DND-41 (cell line): ENCODE results near the gene CSAD.
A peak's percentile ranks its signal among the peaks of the same experiment; 100 is the strongest.

Experiments used
- ATAC-seq: fragments of 200-7000 bp; cut with Tn5 transposase; 3 replicates; pipeline ENCODE4 v1.9.1; 2021; ENCODE audit warnings: low read depth; ENCODE audit not compliant: insufficient read depth
- DNase-seq: peaks from one replicate; pipeline ENCODE4 v3.0.0-alpha.2; 2020
- H2AFZ ChIP-seq: 2 replicates; pipeline ENCODE4 v1.6.0; 2012; ENCODE audit warnings: low read depth, low read length
- H3K27ac ChIP-seq: 2 replicates; pipeline ENCODE4 v1.5.1; 2012; ENCODE audit warnings: low read length, inconsistent platforms
- H3K27me3 ChIP-seq: fragments of 200-600 bp; sonication (generic); 2 replicates; pipeline ENCODE4 v1.6.0; 2012; ENCODE audit warnings: low read length, mild to moderate bottlenecking, inconsistent platforms; ENCODE audit not compliant: insufficient read depth, poor library complexity
- H3K36me3 ChIP-seq: 2 replicates; pipeline ENCODE4 v1.5.1; 2012; ENCODE audit warnings: low read length, inconsistent platforms; ENCODE audit not compliant: insufficient read depth
- H3K4me1 ChIP-seq: 2 replicates; pipeline ENCODE4 v1.5.1; 2012; ENCODE audit warnings: mild to moderate bottlenecking, low read length; ENCODE audit not compliant: insufficient read depth
- H3K4me2 ChIP-seq: 2 replicates; pipeline ENCODE4 v1.6.0; 2012; ENCODE audit warnings: mild to moderate bottlenecking, moderate library complexity, low read length, inconsistent platforms; ENCODE audit not compliant: insufficient read depth
- H3K4me3 ChIP-seq, 2 experiments: fragments of 200-600 bp in 1 of 2; shearing (Covaris generic) in 1 of 2; 2 replicates each; pipeline ENCODE4 v1.5.1; 2012 to 2016; ENCODE audit warnings: inconsistent platforms in 2 of 2, low read length in 2 of 2, mild to moderate bottlenecking in 2 of 2, low read depth in 1 of 2, moderate library complexity in 1 of 2
- H3K79me2 ChIP-seq: 2 replicates; pipeline ENCODE4 v1.6.0; 2012; ENCODE audit warnings: low read length, inconsistent platforms; ENCODE audit not compliant: insufficient read depth
- H3K9ac ChIP-seq: 2 replicates; pipeline ENCODE4 v1.6.0; 2012; ENCODE audit warnings: low read depth, mild to moderate bottlenecking, inconsistent platforms, low read length, moderate library complexity
- H3K9me3 ChIP-seq: 2 replicates; pipeline ENCODE4 v1.5.1; 2012; ENCODE audit warnings: low read length, moderate library complexity, mild to moderate bottlenecking, inconsistent platforms; ENCODE audit not compliant: insufficient read depth, severe bottlenecking
- H4K20me1 ChIP-seq: 2 replicates; pipeline ENCODE4 v1.6.0; 2012; ENCODE audit warnings: low read length; ENCODE audit not compliant: insufficient read depth
- EZH2 ChIP-seq: IDR thresholded peaks from 3 replicates; pipeline ENCODE4 v1.6.1; 2012; ENCODE audit warnings: borderline replicate concordance, low read depth, mild to moderate bottlenecking, moderate library complexity, low read length, inconsistent platforms; ENCODE audit not compliant: severe bottlenecking
- TF ChIP-seq, protein P1 (sequence below): IDR thresholded peaks from 2 replicates; pipeline ENCODE4 v1.5.1; 2012; ENCODE audit warnings: borderline replicate concordance, low read length, moderate library complexity, mild to moderate bottlenecking; ENCODE audit not compliant: poor library complexity, severe bottlenecking; ENCODE audit errors: extremely low read depth

Gene CSAD

DNA sequence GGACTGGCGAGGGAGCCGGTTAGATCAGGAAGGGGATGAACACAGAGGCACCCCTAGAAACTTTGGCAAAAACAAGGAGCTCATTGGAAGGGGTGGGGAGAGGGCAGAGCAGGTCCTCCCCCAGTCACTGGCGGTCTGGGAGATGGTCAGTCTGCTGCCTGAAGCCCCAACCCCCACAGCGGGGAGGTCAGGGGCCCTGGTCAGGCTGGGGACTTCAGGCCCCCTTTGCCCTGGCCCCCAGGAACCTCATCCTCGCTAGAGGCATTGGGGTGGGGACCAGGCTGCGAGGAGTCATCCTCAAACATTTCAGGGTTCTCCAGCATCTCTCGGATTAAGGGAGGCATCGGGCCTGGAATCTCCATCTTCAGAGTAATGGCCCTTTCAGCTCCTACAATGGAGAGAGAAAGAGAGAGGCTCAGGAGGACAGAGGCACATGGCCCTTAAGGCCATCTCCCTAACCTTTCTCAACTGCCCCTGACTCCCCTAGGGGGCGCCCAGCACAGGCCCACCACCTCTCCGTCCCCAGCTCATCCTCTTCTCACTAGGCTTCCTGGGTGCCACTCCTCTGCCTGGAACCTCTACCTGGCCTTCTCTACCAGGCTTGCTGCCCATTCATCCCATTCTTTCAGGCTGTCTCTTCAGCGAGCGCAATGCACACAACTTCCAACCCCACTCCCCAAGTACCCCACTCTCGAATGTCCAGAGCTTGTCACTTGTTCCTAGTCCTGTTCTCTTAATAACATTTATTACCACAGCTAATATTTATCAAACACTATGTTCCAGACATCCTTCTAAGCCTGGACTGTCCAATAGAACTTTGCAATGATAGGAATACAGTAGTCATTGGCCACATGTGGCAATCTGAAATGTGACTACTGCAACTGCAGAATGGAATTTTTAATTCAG is 31.0 kb upstream of the CSAD start:
- H4K20me1 ChIP-seq = no peaks in the 10 kb centered on the region
- peak; percentile 46 for DNase-seq
- no peak overlapping the region for H3K9ac ChIP-seq
- H3K27me3 ChIP-seq = peaks cover 4% of the 10 kb centered on the region
- H3K79me2 ChIP-seq = no peaks in the 10 kb centered on the region
- no peaks in the 10 kb centered on the region for H3K9me3 ChIP-seq
- H3K4me2 ChIP-seq = no peak overlapping the region
- no peak for TF ChIP-seq EZH2
- TF ChIP-seq, protein P1, sequence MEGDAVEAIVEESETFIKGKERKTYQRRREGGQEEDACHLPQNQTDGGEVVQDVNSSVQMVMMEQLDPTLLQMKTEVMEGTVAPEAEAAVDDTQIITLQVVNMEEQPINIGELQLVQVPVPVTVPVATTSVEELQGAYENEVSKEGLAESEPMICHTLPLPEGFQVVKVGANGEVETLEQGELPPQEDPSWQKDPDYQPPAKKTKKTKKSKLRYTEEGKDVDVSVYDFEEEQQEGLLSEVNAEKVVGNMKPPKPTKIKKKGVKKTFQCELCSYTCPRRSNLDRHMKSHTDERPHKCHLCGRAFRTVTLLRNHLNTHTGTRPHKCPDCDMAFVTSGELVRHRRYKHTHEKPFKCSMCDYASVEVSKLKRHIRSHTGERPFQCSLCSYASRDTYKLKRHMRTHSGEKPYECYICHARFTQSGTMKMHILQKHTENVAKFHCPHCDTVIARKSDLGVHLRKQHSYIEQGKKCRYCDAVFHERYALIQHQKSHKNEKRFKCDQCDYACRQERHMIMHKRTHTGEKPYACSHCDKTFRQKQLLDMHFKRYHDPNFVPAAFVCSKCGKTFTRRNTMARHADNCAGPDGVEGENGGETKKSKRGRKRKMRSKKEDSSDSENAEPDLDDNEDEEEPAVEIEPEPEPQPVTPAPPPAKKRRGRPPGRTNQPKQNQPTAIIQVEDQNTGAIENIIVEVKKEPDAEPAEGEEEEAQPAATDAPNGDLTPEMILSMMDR = peak; percentile 66
- peak; percentile 35; the same call in 2 of the 3 replicates for ATAC-seq
- no peaks in the 10 kb centered on the region for H3K36me3 ChIP-seq
- peaks cover 14% of the 10 kb centered on the region for H3K4me1 ChIP-seq
- no peak overlapping the region for H3K4me3 ChIP-seq
- H2AFZ ChIP-seq = no peak overlapping the region
- no peak overlapping the region for H3K27ac ChIP-seq

DNA sequence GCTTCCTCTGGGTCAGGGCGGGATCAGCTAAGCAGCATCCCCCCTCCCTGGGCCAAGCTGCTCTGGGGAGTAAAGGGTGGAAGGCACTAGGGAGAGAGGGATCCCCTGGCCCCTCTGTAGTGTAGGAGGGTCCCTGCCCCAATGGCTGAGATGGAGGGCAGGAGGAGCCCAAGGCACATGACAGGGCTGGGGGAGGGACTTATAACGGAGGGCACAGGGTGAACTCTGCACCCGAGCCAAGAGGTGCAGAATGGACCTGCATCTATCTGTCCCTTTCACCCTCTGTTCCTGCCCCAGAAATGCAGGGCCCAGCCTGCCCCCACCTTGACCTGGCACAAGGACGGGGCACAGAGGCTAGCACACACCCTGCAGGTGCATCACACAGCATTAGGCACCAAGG is 30.1 kb upstream of the CSAD start:
- H3K4me2 ChIP-seq = no peak overlapping the region
- H3K79me2 ChIP-seq = no peaks in the 10 kb centered on the region
- peaks cover 14% of the 10 kb centered on the region for H3K4me1 ChIP-seq
- H3K4me3 ChIP-seq = no peak overlapping the region
- TF ChIP-seq, protein P1 = no peak
- no peak for TF ChIP-seq EZH2
- H3K27me3 ChIP-seq = peaks cover 4% of the 10 kb centered on the region
- no peak overlapping the region for H2AFZ ChIP-seq
- no peaks in the 10 kb centered on the region for H3K9me3 ChIP-seq
- ATAC-seq (no peak), DNase-seq (no peak)
- H3K9ac ChIP-seq = no peak overlapping the region
- H3K36me3 ChIP-seq = no peaks in the 10 kb centered on the region
- no peaks in the 10 kb centered on the region for H4K20me1 ChIP-seq
- H3K27ac ChIP-seq = no peak overlapping the region

DNA sequence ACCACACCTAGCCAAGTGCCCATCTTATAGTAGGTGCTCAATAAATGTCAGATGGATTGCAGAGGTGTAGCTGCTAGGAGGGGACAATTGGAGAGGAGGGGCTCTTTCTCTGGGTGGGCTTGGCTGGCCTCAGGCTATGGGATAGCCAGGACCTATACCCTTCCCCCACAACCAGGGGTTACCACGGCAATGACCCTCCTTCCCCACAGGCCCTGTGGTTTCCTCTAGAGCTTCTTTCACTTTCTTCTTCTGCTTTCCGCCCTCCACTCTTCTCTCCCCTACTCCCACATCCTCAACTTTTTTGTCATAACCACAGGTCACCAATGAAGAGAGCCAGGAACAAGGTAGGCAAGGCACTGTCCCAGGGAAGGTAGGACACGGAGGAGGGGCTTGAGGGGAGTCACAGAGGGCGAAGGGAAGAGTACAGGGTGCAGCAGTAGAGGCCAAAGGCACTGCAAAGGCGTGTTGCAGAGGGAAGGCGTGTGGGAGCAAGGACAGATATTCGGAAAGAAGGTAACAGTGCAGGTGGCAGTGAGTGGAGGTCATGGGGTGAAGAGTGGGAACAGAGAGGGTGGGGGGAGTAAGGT is 28.2 kb upstream of the CSAD start:
- ATAC-seq = peak; percentile 63
- TF ChIP-seq, protein P1 = no peak
- TF ChIP-seq EZH2 = no peak
- Histone ChIP-seq H4K20me1 (no peaks in the 10 kb centered on the region), H3K4me1 (peaks cover 14% of the 10 kb centered on the region), H3K4me2 (peak overlapping the region; percentile 42; the same call in 1 of the 2 replicates), H3K27me3 (peaks cover 4% of the 10 kb centered on the region), H3K9ac (no peak overlapping the region), H3K36me3 (no peaks in the 10 kb centered on the region), H3K27ac (no peak overlapping the region), H3K4me3 (no peak overlapping the region), H2AFZ (no peak overlapping the region), H3K9me3 (no peaks in the 10 kb centered on the region), H3K79me2 (no peaks in the 10 kb centered on the region)
- DNase-seq = peak; percentile 57
